DND-41 (cell line): ENCODE results near the gene NHLRC2.

ENCODE experiments used
- ATAC-seq: fragments of 200-7000 bp; cut with Tn5 transposase; 3 replicates; pipeline ENCODE4 v1.9.1; 2021; ENCODE audit warnings: low read depth; ENCODE audit not compliant: insufficient read depth
- DNase-seq: peaks from one replicate; pipeline ENCODE4 v3.0.0-alpha.2; 2020
- H2AFZ ChIP-seq: 2 replicates; pipeline ENCODE4 v1.6.0; 2012; ENCODE audit warnings: low read depth, low read length
- H3K27ac ChIP-seq: 2 replicates; pipeline ENCODE4 v1.5.1; 2012; ENCODE audit warnings: low read length, inconsistent platforms
- H3K27me3 ChIP-seq: fragments of 200-600 bp; sonication (generic); 2 replicates; pipeline ENCODE4 v1.6.0; 2012; ENCODE audit warnings: low read length, mild to moderate bottlenecking, inconsistent platforms; ENCODE audit not compliant: insufficient read depth, poor library complexity
- H3K36me3 ChIP-seq: 2 replicates; pipeline ENCODE4 v1.5.1; 2012; ENCODE audit warnings: low read length, inconsistent platforms; ENCODE audit not compliant: insufficient read depth
- H3K4me1 ChIP-seq: 2 replicates; pipeline ENCODE4 v1.5.1; 2012; ENCODE audit warnings: mild to moderate bottlenecking, low read length; ENCODE audit not compliant: insufficient read depth
- H3K4me2 ChIP-seq: 2 replicates; pipeline ENCODE4 v1.6.0; 2012; ENCODE audit warnings: mild to moderate bottlenecking, moderate library complexity, low read length, inconsistent platforms; ENCODE audit not compliant: insufficient read depth
- H3K4me3 ChIP-seq, 2 experiments: fragments of 200-600 bp in 1 of 2; shearing (Covaris generic) in 1 of 2; 2 replicates each; pipeline ENCODE4 v1.5.1; 2012 to 2016; ENCODE audit warnings: inconsistent platforms in 2 of 2, low read length in 2 of 2, mild to moderate bottlenecking in 2 of 2, low read depth in 1 of 2, moderate library complexity in 1 of 2
- H3K79me2 ChIP-seq: 2 replicates; pipeline ENCODE4 v1.6.0; 2012; ENCODE audit warnings: low read length, inconsistent platforms; ENCODE audit not compliant: insufficient read depth
- H3K9ac ChIP-seq: 2 replicates; pipeline ENCODE4 v1.6.0; 2012; ENCODE audit warnings: low read depth, mild to moderate bottlenecking, inconsistent platforms, low read length, moderate library complexity
- H3K9me3 ChIP-seq: 2 replicates; pipeline ENCODE4 v1.5.1; 2012; ENCODE audit warnings: low read length, moderate library complexity, mild to moderate bottlenecking, inconsistent platforms; ENCODE audit not compliant: insufficient read depth, severe bottlenecking
- H4K20me1 ChIP-seq: 2 replicates; pipeline ENCODE4 v1.6.0; 2012; ENCODE audit warnings: low read length; ENCODE audit not compliant: insufficient read depth
- CTCF ChIP-seq: IDR thresholded peaks from 2 replicates; pipeline ENCODE4 v1.5.1; 2012; ENCODE audit warnings: borderline replicate concordance, low read length, moderate library complexity, mild to moderate bottlenecking; ENCODE audit not compliant: poor library complexity, severe bottlenecking; ENCODE audit errors: extremely low read depth
- EZH2 ChIP-seq: IDR thresholded peaks from 3 replicates; pipeline ENCODE4 v1.6.1; 2012; ENCODE audit warnings: borderline replicate concordance, low read depth, mild to moderate bottlenecking, moderate library complexity, low read length, inconsistent platforms; ENCODE audit not compliant: severe bottlenecking

Gene NHLRC2

DNA sequence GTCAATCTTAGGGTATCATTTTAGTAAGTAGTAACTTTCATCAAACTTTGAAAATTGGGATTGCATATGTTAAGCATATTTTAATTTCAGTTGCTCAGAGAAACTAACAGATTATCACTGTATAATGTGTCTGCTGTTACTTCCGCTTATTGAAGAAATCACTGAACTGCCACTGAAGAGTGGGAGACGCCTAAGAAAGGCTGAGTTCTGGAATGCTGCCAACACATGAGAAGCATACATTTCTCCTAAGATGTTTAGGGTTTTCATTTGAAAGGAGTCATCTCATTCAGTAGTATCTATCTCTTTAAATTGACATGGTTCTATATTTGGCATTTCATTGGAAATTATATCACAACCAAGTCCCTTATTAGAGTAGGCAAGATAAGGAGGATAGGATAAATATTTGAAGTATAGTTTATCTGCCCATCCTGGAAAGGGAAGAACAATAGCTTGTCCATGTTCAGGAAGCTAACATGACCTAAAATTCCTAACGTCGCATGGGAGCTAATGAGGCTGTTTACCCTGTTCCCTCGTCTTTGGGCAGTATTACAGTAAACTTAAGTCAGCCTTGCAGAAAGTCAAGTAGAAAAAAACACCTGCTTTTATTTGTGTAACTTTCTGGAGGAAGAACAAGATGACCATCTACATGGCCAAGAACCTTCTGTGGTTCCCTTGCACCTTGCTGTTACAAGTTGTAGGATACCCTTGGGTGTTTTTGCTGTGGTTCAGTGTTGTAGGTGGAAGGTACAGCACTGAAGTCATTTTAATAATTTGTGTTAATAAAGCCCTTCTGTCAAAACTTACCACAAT is 67.3 kb downstream of the NHLRC2 start:
- peaks cover 7% of the 10 kb centered on the region for H3K9me3 ChIP-seq
- H3K4me2 ChIP-seq = no peak overlapping the region
- no peak overlapping the region for H2AFZ ChIP-seq
- H3K36me3 ChIP-seq = no peaks in the 10 kb centered on the region
- H3K79me2 ChIP-seq = no peaks in the 10 kb centered on the region
- TF ChIP-seq EZH2 (no peak), CTCF (no peak)
- no peak overlapping the region for H3K27ac ChIP-seq
- H4K20me1 ChIP-seq = no peaks in the 10 kb centered on the region
- H3K27me3 ChIP-seq = no peaks in the 10 kb centered on the region
- H3K9ac ChIP-seq = no peak overlapping the region
- DNase-seq (no peak), ATAC-seq (no peak)
- no peak overlapping the region for H3K4me3 ChIP-seq
- no peaks in the 10 kb centered on the region for H3K4me1 ChIP-seq

DNA sequence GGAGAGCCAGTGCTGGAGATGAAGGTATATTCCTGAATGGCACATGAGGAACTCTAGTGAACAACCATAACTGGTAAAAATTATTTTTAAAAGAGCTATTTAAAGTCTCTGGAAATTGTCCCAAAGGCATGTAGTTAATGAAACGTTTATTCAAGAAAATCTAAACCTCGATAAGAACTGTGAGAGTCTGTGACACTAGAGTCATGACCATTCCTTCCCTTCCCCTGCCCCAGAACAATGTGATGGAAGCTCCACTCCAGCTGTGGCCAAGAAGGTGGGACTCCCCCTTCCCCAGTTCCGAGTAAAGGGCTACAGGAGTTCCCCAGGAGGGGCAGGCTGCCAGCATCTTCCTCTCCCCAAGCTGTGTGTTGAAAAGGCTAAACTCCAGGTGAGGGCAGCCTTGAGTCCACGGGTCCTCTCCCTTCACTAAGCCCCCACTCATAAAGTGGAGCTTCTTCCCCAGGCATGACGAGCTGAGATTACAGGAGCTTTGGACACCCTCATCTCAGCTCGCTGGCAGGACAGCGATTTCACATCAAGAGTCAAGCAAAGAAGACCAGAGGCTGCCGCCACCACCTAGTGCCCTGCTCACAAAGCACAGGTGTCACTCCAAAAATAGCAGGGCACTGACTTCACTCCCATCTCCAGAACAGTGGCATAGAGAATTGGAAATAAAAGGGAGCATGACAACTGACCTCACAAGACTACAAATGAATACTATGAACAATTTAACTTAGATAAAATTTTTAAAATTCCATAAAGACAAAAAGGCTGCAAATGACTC is 68.5 kb downstream of the NHLRC2 start:
- Histone ChIP-seq H3K4me1 (no peaks in the 10 kb centered on the region), H3K27me3 (no peaks in the 10 kb centered on the region), H3K27ac (no peak overlapping the region), H3K9ac (no peak overlapping the region), H3K79me2 (no peaks in the 10 kb centered on the region), H3K4me2 (no peak overlapping the region), H3K9me3 (peaks cover 7% of the 10 kb centered on the region), H2AFZ (no peak overlapping the region), H3K4me3 (no peak overlapping the region), H4K20me1 (no peaks in the 10 kb centered on the region), H3K36me3 (no peaks in the 10 kb centered on the region)
- TF ChIP-seq CTCF (no peak), EZH2 (no peak)
- ATAC-seq = peak; percentile 37; the same call in 1 of the 3 replicates
- no peak for DNase-seq

DNA sequence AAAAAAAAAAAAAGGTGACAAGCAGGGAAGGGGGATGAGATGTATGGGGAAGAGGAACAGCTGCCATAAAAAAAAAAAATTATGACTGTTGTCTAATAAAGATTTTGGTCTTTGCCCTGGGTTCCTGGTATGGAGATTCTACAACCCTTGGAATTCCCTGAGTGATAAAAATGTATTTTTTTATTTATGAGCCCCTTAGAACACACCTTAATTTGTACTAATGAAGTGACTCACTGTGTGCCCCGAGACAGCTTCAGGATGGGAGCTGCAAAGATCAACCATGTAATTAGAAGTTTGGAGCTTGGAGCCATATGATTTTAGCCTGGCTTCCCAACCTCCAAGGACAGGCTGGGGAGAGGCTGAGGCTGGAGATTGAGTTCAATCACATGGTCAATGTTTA is 69.7 kb downstream of the NHLRC2 start:
- Histone ChIP-seq H3K9me3 (peaks cover 7% of the 10 kb centered on the region), H3K4me3 (no peak overlapping the region), H3K27ac (no peak overlapping the region), H4K20me1 (no peaks in the 10 kb centered on the region), H3K27me3 (no peaks in the 10 kb centered on the region), H3K9ac (no peak overlapping the region), H3K4me1 (no peaks in the 10 kb centered on the region), H3K4me2 (no peak overlapping the region), H3K36me3 (no peaks in the 10 kb centered on the region), H2AFZ (no peak overlapping the region), H3K79me2 (no peaks in the 10 kb centered on the region)
- ATAC-seq = no peak
- no peak for DNase-seq
- no peak for TF ChIP-seq CTCF
- TF ChIP-seq EZH2 = no peak
